GM12892 (cell line): ENCODE results near the gene UNC119.

Experiments used
- POLR2A ChIP-seq: IDR thresholded peaks from 2 replicates; pipeline ENCODE4 v1.6.1; 2011; ENCODE audit warnings: low read depth, low read length, control low read depth
- POLR2AphosphoS5 ChIP-seq: IDR thresholded peaks from 2 replicates; pipeline ENCODE4 v1.6.1; 2011; ENCODE audit warnings: low read depth, low read length, control low read depth
- TAF1 ChIP-seq: IDR thresholded peaks from 2 replicates; pipeline ENCODE4 v1.6.1; 2011; ENCODE audit warnings: low read depth, mild to moderate bottlenecking, control low read depth, low read length, borderline replicate concordance

DNA sequence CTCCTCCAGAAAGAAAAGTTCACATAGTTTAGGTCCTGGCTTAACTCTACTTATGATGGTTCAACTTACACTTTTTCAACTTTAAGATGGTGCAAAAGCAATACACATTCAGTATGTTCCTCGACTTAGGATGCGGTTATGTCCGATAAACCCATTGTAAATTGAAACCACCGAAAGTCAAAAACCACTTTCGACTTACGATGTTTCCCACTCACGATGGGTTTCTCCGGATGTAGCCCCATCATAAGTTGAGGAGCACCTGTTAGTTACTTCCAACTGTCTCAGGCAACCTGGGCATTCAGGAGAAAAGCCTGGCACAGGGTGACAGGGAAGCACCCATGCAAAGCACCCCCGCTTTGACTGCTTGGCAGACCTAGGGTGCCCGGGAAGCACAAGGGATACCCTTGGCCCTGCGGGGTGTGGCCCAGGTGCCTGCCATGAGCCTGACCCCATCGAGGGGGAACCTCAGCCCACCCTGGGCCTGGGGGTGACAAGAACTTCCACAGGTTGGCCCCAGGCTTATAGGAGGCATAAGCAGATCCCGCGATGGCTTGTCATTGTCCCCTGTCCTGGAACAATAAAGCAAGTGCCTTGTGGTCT, 14.0 kb downstream of the UNC119 start:
- TF ChIP-seq POLR2A: no peak
- TF ChIP-seq POLR2AphosphoS5: no peak
- TF ChIP-seq TAF1: no peak
